GM23248 (cell line): Measurements from ENCODE around the gene FUCA2. TPM values are rescaled to one million over a fixed set of nuclear protein-coding genes. Genes with fewer than 3 reads are reported as not detected.

Experiments used
- DNase-seq: peaks from one replicate; pipeline ENCODE4 v3.0.0-alpha.2; 2015
- H2AFZ ChIP-seq: fragments of 200-600 bp; sonication (generic); 2 replicates; pipeline ENCODE4 v1.6.1; 2016; ENCODE audit warnings: antibody characterized with exemption
- H3F3A ChIP-seq: fragments of 200-600 bp; sonication (generic); 2 replicates; pipeline ENCODE4 v1.6.1; 2016; ENCODE audit warnings: mild to moderate bottlenecking, antibody characterized with exemption, mixed run types; ENCODE audit not compliant: insufficient read depth
- H3K27ac ChIP-seq: fragments of 200-600 bp; sonication (generic); 2 replicates; pipeline ENCODE4 v1.5.1; 2016; ENCODE audit warnings: mild to moderate bottlenecking
- H3K27me3 ChIP-seq: fragments of 200-600 bp; sonication (generic); replicated peaks from 2 replicates; pipeline ENCODE4 v1.6.1; 2016; ENCODE audit warnings: mild to moderate bottlenecking; ENCODE audit not compliant: insufficient read depth
- H3K36me3 ChIP-seq: fragments of 200-600 bp; sonication (generic); 2 replicates; pipeline ENCODE4 v1.6.1; 2016; ENCODE audit warnings: low read depth, mild to moderate bottlenecking
- H3K4me1 ChIP-seq: fragments of 200-600 bp; sonication (generic); 2 replicates; pipeline ENCODE4 v1.6.1; 2016; ENCODE audit warnings: mild to moderate bottlenecking; ENCODE audit not compliant: insufficient read depth
- H3K4me2 ChIP-seq: fragments of 200-600 bp; sonication (generic); one replicate; pipeline ENCODE4 v1.6.1; 2016; ENCODE audit warnings: mild to moderate bottlenecking; ENCODE audit not compliant: unreplicated experiment
- H3K4me3 ChIP-seq: fragments of 200-600 bp; sonication (generic); 2 replicates; pipeline ENCODE4 v1.5.1; 2016; ENCODE audit warnings: mild to moderate bottlenecking
- H3K79me2 ChIP-seq: fragments of 200-600 bp; sonication (generic); 2 replicates; pipeline ENCODE4 v1.6.1; 2016; ENCODE audit warnings: mild to moderate bottlenecking; ENCODE audit not compliant: insufficient read depth
- H3K9ac ChIP-seq: fragments of 200-600 bp; sonication (generic); 2 replicates; pipeline ENCODE4 v1.6.1; 2016; ENCODE audit warnings: mild to moderate bottlenecking
- H3K9me2 ChIP-seq: fragments of 200-600 bp; sonication (generic); 2 replicates; pipeline ENCODE4 v1.6.1; 2016; ENCODE audit warnings: mixed run types, mild to moderate bottlenecking, moderate library complexity; ENCODE audit not compliant: insufficient read depth
- H3K9me3 ChIP-seq: fragments of 200-600 bp; sonication (generic); one replicate; pipeline ENCODE4 v1.6.1; 2017; ENCODE audit warnings: low read depth
- H4K20me1 ChIP-seq: fragments of 200-600 bp; sonication (generic); 2 replicates; pipeline ENCODE4 v1.6.0; 2016; ENCODE audit not compliant: insufficient read depth
- EZH2 ChIP-seq: fragments of 200-600 bp; sonication (generic); IDR thresholded peaks from 2 replicates; pipeline ENCODE4 v1.6.1; 2018; ENCODE audit warnings: antibody characterized with exemption, mild to moderate bottlenecking; ENCODE audit not compliant: insufficient read depth, poor library complexity, severe bottlenecking
- EZH2phosphoT487 ChIP-seq: fragments of 200-600 bp; sonication (generic); IDR thresholded peaks from 2 replicates; pipeline ENCODE4 v1.6.1; 2018; ENCODE audit warnings: antibody characterized with exemption, moderate library complexity, mild to moderate bottlenecking, low read depth; ENCODE audit not compliant: insufficient read depth
- WGBS, 2 experiments: methylation state at CpG; one replicate each; pipeline ENCODE4 v1.1.6; 2015 to 2017; ENCODE audit warnings: low lambda C conversion rate in 2 of 2, low coverage in 1 of 2; ENCODE audit errors: missing lambda C conversion rate in 2 of 2; 5-methylcytosine and 5-hydroxymethylcytosine counted together
- in situ Hi-C: fragments of 300-500 bp; cut with MboI; formaldehyde crosslinking; loops from 2 replicates; pipeline ENCODE4 v1.15.0; 2020
- polyA plus RNA-seq: library from polyadenylated mRNA; unstranded; fragments of >200 nt; fragmentation: Nextera tagmentation; extraction: Ambion mirVana; gene quantifications from 2 replicates; pipeline ENCODE4 v1.2.1, GENCODE V29; 2016
- total RNA-seq: library from RNA; depleted of rRNA; stranded (reverse); fragments of >200 nt; shearing (Covaris generic); gene quantifications from 2 replicates; pipeline ENCODE4 v1.2.3, GENCODE V29; 2014

Gene FUCA2
- total and polyA plus RNA-seq, 2 experiments from 2014 or later = 57.2 to 108 TPM

- H3K27ac ChIP-seq = no peak overlapping the region
- H3K9ac ChIP-seq = no peak overlapping the region
- 0 out of 2 replicates have a peak, but pooled peaks cover under 1% of the 10 kb centered on the region for H3F3A ChIP-seq
- H3K79me2 ChIP-seq = peaks cover 35% of the 10 kb centered on the region
- no peak overlapping the region for H3K4me3 ChIP-seq
- DNase-seq = no peak
- no peaks in the 10 kb centered on the region; the same call in 1 of the 2 replicates for H3K36me3 ChIP-seq
- H3K4me2 ChIP-seq = no peak overlapping the region
- no peaks in the 10 kb centered on the region for H3K9me2 ChIP-seq
- no peaks in the 10 kb centered on the region for H4K20me1 ChIP-seq
- no peak overlapping the region for H2AFZ ChIP-seq
- WGBS, 2 experiments = 94 to 97% methylated on average over 6 of the region's 6 CpGs
- peaks cover 10% of the 10 kb centered on the region; the same call in 1 of the 2 replicates for H3K4me1 ChIP-seq
- TF ChIP-seq EZH2 (no peak), EZH2phosphoT487 (no peak)
- no peaks in the 10 kb centered on the region for H3K9me3 ChIP-seq
- in situ Hi-C loops = no loop called here
- no peaks in the 10 kb centered on the region for H3K27me3 ChIP-seq
Observed at GRCh38 chr6:143507358-143508145, 4.0 kb downstream of the FUCA2 start.

- Histone ChIP-seq H2AFZ (no peak overlapping the region), H3K9me3 (no peaks in the 10 kb centered on the region), H3K27me3 (no peaks in the 10 kb centered on the region), H4K20me1 (no peaks in the 10 kb centered on the region), H3F3A (no peaks in the 10 kb centered on the region), H3K27ac (no peak overlapping the region), H3K9me2 (no peaks in the 10 kb centered on the region), H3K36me3 (peaks cover 2% of the 10 kb centered on the region; the same call in 1 of the 2 replicates), H3K4me1 (peaks cover 10% of the 10 kb centered on the region; the same call in 1 of the 2 replicates), H3K9ac (no peak overlapping the region), H3K4me3 (no peak overlapping the region), H3K79me2 (peaks cover 35% of the 10 kb centered on the region), H3K4me2 (no peak overlapping the region)
- 97 to 98% methylated on average over 2 of the region's 2 CpGs for WGBS, 2 experiments
- no peak for TF ChIP-seq EZH2phosphoT487
- TF ChIP-seq EZH2 = no peak
- in situ Hi-C loops = no loop called here
- no peak for DNase-seq
Observed at GRCh38 chr6:143506620-143507019, 4.9 kb downstream of the FUCA2 start.

GRCh38 chr6:143506199-143506598 lies 5.3 kb downstream of the FUCA2 start:
- peaks cover 35% of the 10 kb centered on the region for H3K79me2 ChIP-seq
- H3K4me3 ChIP-seq = no peak overlapping the region
- WGBS, 2 experiments = 94% methylated on average over 6 of the region's 6 CpGs

GRCh38 chr6:143505537-143505936 lies 6.0 kb downstream of the FUCA2 start:
- Histone ChIP-seq H3K4me1 (peaks cover 9% of the 10 kb centered on the region; the same call in 1 of the 2 replicates), H3K36me3 (peaks cover 5% of the 10 kb centered on the region; the same call in 1 of the 2 replicates), H3K9me3 (no peaks in the 10 kb centered on the region), H3K4me2 (no peak overlapping the region), H4K20me1 (no peaks in the 10 kb centered on the region), H3K4me3 (no peak overlapping the region), H3K27me3 (no peaks in the 10 kb centered on the region), H3K9me2 (no peaks in the 10 kb centered on the region), H3K27ac (no peak overlapping the region), H3K9ac (no peak overlapping the region), H2AFZ (no peak overlapping the region), H3K79me2 (peaks cover 29% of the 10 kb centered on the region), H3F3A (no peaks in the 10 kb centered on the region)
- 96 to 99% methylated on average over 2 of the region's 2 CpGs for WGBS, 2 experiments
- in situ Hi-C loops = no loop called here
- TF ChIP-seq EZH2 = no peak
- no peak for TF ChIP-seq EZH2phosphoT487
- no peak for DNase-seq

More at GRCh38 chr6:143506199-143506598, 5.3 kb downstream of the FUCA2 start:
- H3K4me2 ChIP-seq = no peak overlapping the region
- no peak overlapping the region for H2AFZ ChIP-seq
- no peak overlapping the region for H3K27ac ChIP-seq
- DNase-seq = no peak
- H3K9me3 ChIP-seq = no peaks in the 10 kb centered on the region
- H4K20me1 ChIP-seq = no peaks in the 10 kb centered on the region
- no peak for TF ChIP-seq EZH2
- no peak for TF ChIP-seq EZH2phosphoT487
- in situ Hi-C loops = no loop called here
- H3K27me3 ChIP-seq = no peaks in the 10 kb centered on the region
- no peaks in the 10 kb centered on the region for H3K9me2 ChIP-seq
- H3K9ac ChIP-seq = no peak overlapping the region
- peaks cover 10% of the 10 kb centered on the region; the same call in 1 of the 2 replicates for H3K4me1 ChIP-seq
- H3F3A ChIP-seq = no peaks in the 10 kb centered on the region
- H3K36me3 ChIP-seq = peaks cover 5% of the 10 kb centered on the region; the same call in 1 of the 2 replicates
